Endothelial cell of umbilical vein (primary cell): Measurements from ENCODE around the gene ST3GAL4. TPM values are rescaled to one million over a fixed set of nuclear protein-coding genes. Genes with fewer than 3 reads are reported as not detected.
A peak's percentile ranks its signal among the peaks of the same experiment; 100 is the strongest.

Experiments
- BruUV-seq: library from RNA; stranded (reverse); fragments of 400-500 nt; replicated peaks from 2 replicates; lab custom pipeline; 2021; lab: Mats Ljungman, UMichigan
- CTCF ChIA-PET: fragments of 300-600, 350-600 bp; sonication (Branson Sonifier 250); formaldehyde crosslinking; loops from one replicate; lab custom pipeline; 2021; ENCODE audit warnings: antibody characterized with exemption, inconsistent platforms; lab: Charles Lee
- POLR2A ChIA-PET: fragments of 300-600, 350-600 bp; sonication (Branson Sonifier 250); formaldehyde crosslinking; loops from one replicate; lab custom pipeline; 2021; ENCODE audit warnings: antibody characterized with exemption, inconsistent platforms; lab: Charles Lee
- DNase-seq: peaks from one replicate; pipeline ENCODE4 v3.0.0-alpha.2; 2011; ENCODE audit warnings: low read depth, low spot score
- FAIRE-seq: peaks from 2 replicates; lab custom pipeline; 2011; peaks lifted over from hg19 to GRCh38; lab: Jason Lieb, UNC
- H2AFZ ChIP-seq: 2 replicates; pipeline ENCODE4 v1.6.0; 2012; ENCODE audit warnings: low read depth, low read length, control low read depth, inconsistent platforms
- H3K27ac ChIP-seq: 2 replicates; pipeline ENCODE4 v1.5.1; 2011; ENCODE audit warnings: low read depth, mild to moderate bottlenecking, control low read depth, low read length, moderate library complexity; ENCODE audit not compliant: insufficient read depth
- H3K27me3 ChIP-seq, 2 experiments: 2 replicates each; pipeline versions ENCODE4 v1.6.0 to v1.6.1; 2011; ENCODE audit warnings: low read length in 2 of 2, mixed read lengths in 1 of 2; ENCODE audit not compliant: control insufficient read depth in 2 of 2, insufficient read depth in 2 of 2
- H3K36me3 ChIP-seq, 2 experiments: 2 replicates in 1 of 2; 3 replicates in 1 of 2; pipeline ENCODE4 v1.5.1; 2011; ENCODE audit warnings: low read length in 2 of 2, mild to moderate bottlenecking in 1 of 2, moderate library complexity in 1 of 2; ENCODE audit not compliant: control insufficient read depth in 2 of 2, insufficient read depth in 2 of 2; ENCODE audit errors: extremely low read depth in 1 of 2
- H3K4me1 ChIP-seq: 3 replicates; pipeline ENCODE4 v1.5.1; 2011; ENCODE audit warnings: mild to moderate bottlenecking, low read length; ENCODE audit not compliant: control insufficient read depth, insufficient read depth; ENCODE audit errors: extremely low read depth
- H3K4me2 ChIP-seq: 2 replicates; pipeline ENCODE4 v1.6.1; 2011; ENCODE audit warnings: low read length, control low read depth, mixed read lengths; ENCODE audit not compliant: insufficient read depth
- H3K4me3 ChIP-seq, 3 experiments: fragments of 200-600 bp in 1 of 3; sonication (generic), shearing (Covaris generic) in 1 of 3; replicated peaks in 1 of 3; 2 replicates each; pipeline ENCODE4 v1.5.1; 2011 to 2016; ENCODE audit warnings: control low read depth in 3 of 3, low read length in 3 of 3, mild to moderate bottlenecking in 2 of 3, inconsistent platforms in 1 of 3, low read depth in 1 of 3, moderate library complexity in 1 of 3; ENCODE audit not compliant: insufficient read depth in 1 of 3
- H3K79me2 ChIP-seq: 2 replicates; pipeline ENCODE4 v1.6.0; 2012; ENCODE audit warnings: low read length, inconsistent platforms; ENCODE audit not compliant: control insufficient read depth, insufficient read depth
- H3K9ac ChIP-seq: replicated peaks from 2 replicates; pipeline ENCODE3; 2011; ENCODE audit warnings: low read length, control low read depth; ENCODE audit not compliant: insufficient read depth; ENCODE audit errors: extremely low read depth
- H3K9me1 ChIP-seq: replicated peaks from 3 replicates; pipeline ENCODE4 v1.6.0; 2011; ENCODE audit warnings: mild to moderate bottlenecking, low read length; ENCODE audit not compliant: control insufficient read depth, insufficient read depth; ENCODE audit errors: extremely low read depth
- H3K9me3 ChIP-seq: replicated peaks from 2 replicates; pipeline ENCODE4 v1.5.1; 2012; ENCODE audit warnings: low read length, inconsistent platforms; ENCODE audit not compliant: control insufficient read depth, insufficient read depth
- H4K20me1 ChIP-seq: replicated peaks from 2 replicates; pipeline ENCODE3; 2011; ENCODE audit warnings: mild to moderate bottlenecking, low read length; ENCODE audit not compliant: control insufficient read depth, insufficient read depth; ENCODE audit errors: extremely low read depth
- EZH2 ChIP-seq: IDR thresholded peaks from 2 replicates; pipeline ENCODE4 v1.6.1; 2012; ENCODE audit warnings: borderline replicate concordance, low read depth, mild to moderate bottlenecking, moderate library complexity, low read length, inconsistent platforms; ENCODE audit not compliant: severe bottlenecking
- FOS ChIP-seq: IDR thresholded peaks from 2 replicates; pipeline ENCODE4 v1.6.1; 2011; ENCODE audit warnings: mild to moderate bottlenecking, low read length, moderate library complexity, borderline replicate concordance; ENCODE audit not compliant: insufficient read depth
- GATA2 ChIP-seq: IDR thresholded peaks from 2 replicates; pipeline ENCODE4 v1.7.0; 2011; ENCODE audit warnings: low read depth, mild to moderate bottlenecking, moderate library complexity, mixed read lengths, low read length; ENCODE audit not compliant: insufficient read length, insufficient read depth
- JUN ChIP-seq: IDR thresholded peaks from 2 replicates; pipeline ENCODE4 v1.6.1; 2011; ENCODE audit warnings: borderline replicate concordance, low read depth; ENCODE audit not compliant: insufficient read length, insufficient read depth
- MYC ChIP-seq: IDR thresholded peaks from one replicate; pipeline ENCODE4 v1.6.1; 2011; ENCODE audit warnings: mild to moderate bottlenecking, low read depth, low read length
- POLR2A ChIP-seq: IDR thresholded peaks from 2 replicates; pipeline ENCODE4 v1.6.1; 2012; ENCODE audit warnings: low read depth, mild to moderate bottlenecking, control low read depth, low read length
- POLR2AphosphoS5 ChIP-seq: IDR thresholded peaks from 2 replicates; pipeline ENCODE4 v1.6.1; 2012; ENCODE audit warnings: low read depth, mild to moderate bottlenecking, control low read depth, low read length, moderate library complexity; ENCODE audit not compliant: insufficient read depth
- dilution Hi-C: fragments of 300-500 bp; cut with MboI; formaldehyde crosslinking; loops from one replicate; pipeline ENCODE4 v1.15.0; 2019; ENCODE audit warnings: low sequenced_read_pairs; ENCODE audit not compliant: extremely low pct_ligation_motif_present
- intact Hi-C: fragments of 100-400 bp; cut with micrococcal nuclease; formaldehyde crosslinking; loops from one replicate; pipeline ENCODE4 v1.10.0; 2022
- polyA plus RNA-seq, 4 experiments: library from polyadenylated mRNA; depleted of rRNA in 3 of 4; stranded (reverse) in 3 of 4; unstranded in 1 of 4; fragments of >200 nt; gene quantifications; 2 replicates each; pipeline versions ENCODE4 v1.2.1 to v1.2.3, GENCODE V29; 2011 to 2012; ENCODE audit warnings: missing spikeins in 1 of 4
- total RNA-seq: library from RNA; stranded (reverse); gene quantifications from 2 replicates; pipeline ENCODE4 v1.2.3, GENCODE V29; 2021
- TF ChIP-seq, protein P1 (sequence below), 2 donors: IDR thresholded peaks; 1 replicate in 1 of 2; 2 replicates in 1 of 2; pipeline ENCODE4 v1.5.1; 2011; ENCODE audit warnings: low read length in 2 of 2, mild to moderate bottlenecking in 2 of 2, moderate library complexity in 2 of 2, control low read depth in 1 of 2, inconsistent platforms in 1 of 2, low read depth in 1 of 2; ENCODE audit not compliant: insufficient read depth in 1 of 2; ENCODE audit errors: extremely low read depth in 1 of 2
- TF ChIP-seq, protein P2 (sequence below): IDR thresholded peaks from 2 replicates; pipeline ENCODE4 v1.6.1; 2011; ENCODE audit not compliant: insufficient read depth, insufficient read length

The ST3GAL4 gene
- total and polyA plus RNA-seq, 2 donors (not counting 3 experiments of a cell fraction or from before 2014, with no cell fraction given), result 17.7 to 19.4 TPM

DNA sequence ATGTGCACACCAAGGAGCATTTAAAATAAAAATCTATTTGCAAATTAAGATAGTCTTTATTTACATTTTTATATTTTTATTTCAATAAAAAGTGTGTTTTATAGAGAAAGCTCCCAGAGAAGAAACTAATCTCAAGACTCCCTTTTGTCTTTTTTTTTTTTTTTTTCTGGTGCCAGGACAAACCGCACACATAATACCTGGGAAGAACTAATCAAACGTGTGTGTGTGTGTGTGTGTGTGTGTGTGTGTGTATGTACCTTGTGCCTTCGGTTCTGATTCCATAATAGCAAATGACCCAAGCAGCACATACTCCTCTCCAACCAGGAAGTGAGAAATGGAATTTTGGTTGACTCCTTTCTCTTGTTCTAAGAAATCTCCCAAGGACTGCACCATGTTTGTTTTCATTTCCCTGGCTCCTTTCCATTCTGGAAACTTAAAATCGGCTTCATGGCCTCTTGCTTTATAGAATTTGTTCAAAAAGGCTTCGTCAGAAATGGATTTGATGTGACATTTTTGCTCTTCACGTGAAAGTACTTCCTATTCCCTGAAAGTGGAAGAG is 65.3 kb downstream of the ST3GAL4 start:
- no peaks in the 10 kb centered on the region for H3K27me3 ChIP-seq
- H2AFZ ChIP-seq, result no peak overlapping the region
- dilution Hi-C loops (no loop called here), intact Hi-C loops (no loop called here)
- FAIRE-seq, result peak; percentile 8
- no TSS peak for BruUV-seq
- H3K4me3 ChIP-seq, result no peak overlapping the region
- ChIA-PET POLR2A (interaction anchor here (0.6 to 1.2 kb wide), 2 partner anchors 110 to 206 kb away, joined by 3 read pairs; no protein-coding TSS in a partner anchor), CTCF (interaction anchor here (0.6 to 4.7 kb wide), 7 partner anchors 10 to 110 kb away, joined by 3 to 16 read pairs (median 7); no protein-coding TSS in a partner anchor)
- H4K20me1 ChIP-seq, result no peaks in the 10 kb centered on the region
- TF ChIP-seq POLR2AphosphoS5 (no peak), FOS (no peak), POLR2A (no peak), MYC (no peak), GATA2 (no peak), JUN (no peak), EZH2 (no peak)
- TF ChIP-seq, protein P1, sequence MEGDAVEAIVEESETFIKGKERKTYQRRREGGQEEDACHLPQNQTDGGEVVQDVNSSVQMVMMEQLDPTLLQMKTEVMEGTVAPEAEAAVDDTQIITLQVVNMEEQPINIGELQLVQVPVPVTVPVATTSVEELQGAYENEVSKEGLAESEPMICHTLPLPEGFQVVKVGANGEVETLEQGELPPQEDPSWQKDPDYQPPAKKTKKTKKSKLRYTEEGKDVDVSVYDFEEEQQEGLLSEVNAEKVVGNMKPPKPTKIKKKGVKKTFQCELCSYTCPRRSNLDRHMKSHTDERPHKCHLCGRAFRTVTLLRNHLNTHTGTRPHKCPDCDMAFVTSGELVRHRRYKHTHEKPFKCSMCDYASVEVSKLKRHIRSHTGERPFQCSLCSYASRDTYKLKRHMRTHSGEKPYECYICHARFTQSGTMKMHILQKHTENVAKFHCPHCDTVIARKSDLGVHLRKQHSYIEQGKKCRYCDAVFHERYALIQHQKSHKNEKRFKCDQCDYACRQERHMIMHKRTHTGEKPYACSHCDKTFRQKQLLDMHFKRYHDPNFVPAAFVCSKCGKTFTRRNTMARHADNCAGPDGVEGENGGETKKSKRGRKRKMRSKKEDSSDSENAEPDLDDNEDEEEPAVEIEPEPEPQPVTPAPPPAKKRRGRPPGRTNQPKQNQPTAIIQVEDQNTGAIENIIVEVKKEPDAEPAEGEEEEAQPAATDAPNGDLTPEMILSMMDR (IDR thresholded peaks at IDR 0.05; ENCODE audit: extremely low read depth in 1 of 2, insufficient read depth in 1 of 2, low read depth in 1 of 2, low read length in 2 of 2), result no peak
- TF ChIP-seq, protein P2, sequence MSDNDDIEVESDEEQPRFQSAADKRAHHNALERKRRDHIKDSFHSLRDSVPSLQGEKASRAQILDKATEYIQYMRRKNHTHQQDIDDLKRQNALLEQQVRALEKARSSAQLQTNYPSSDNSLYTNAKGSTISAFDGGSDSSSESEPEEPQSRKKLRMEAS, result no peak
- H3K36me3 ChIP-seq, result no peaks in the 10 kb centered on the region
- H3K79me2 ChIP-seq, result no peaks in the 10 kb centered on the region
- peaks cover 11% of the 10 kb centered on the region for H3K4me1 ChIP-seq
- H3K9me1 ChIP-seq, result no peaks in the 10 kb centered on the region
- no peak for DNase-seq
- H3K4me2 ChIP-seq, result no peak overlapping the region
- no peak overlapping the region for H3K9ac ChIP-seq
- H3K27ac ChIP-seq, result no peak overlapping the region
- no peaks in the 10 kb centered on the region for H3K9me3 ChIP-seq
